AG04450 (cell line): ENCODE data around the gene ENTPD6. TPM values are rescaled to one million over a fixed set of nuclear protein-coding genes. Genes with fewer than 3 reads are reported as not detected.

Experiments
- CTCF ChIA-PET: fragments of 300-600, 350-600 bp; formaldehyde crosslinking; extraction: SDS; loops from one replicate; lab custom pipeline; 2022; ENCODE audit warnings: antibody characterized with exemption, inconsistent platforms; lab: Charles Lee
- POLR2A ChIA-PET: fragments of 350-600 bp; formaldehyde crosslinking; extraction: SDS; loops from one replicate; lab custom pipeline; 2021; ENCODE audit warnings: antibody characterized with exemption, inconsistent platforms; lab: Yijun Ruan, JAX
- DNase-seq: peaks from one replicate; pipeline ENCODE4 v3.0.0-alpha.2; 2011; ENCODE audit warnings: low read depth, low spot score
- H3K27ac ChIP-seq: one replicate; pipeline ENCODE4 v1.5.1; 2012; ENCODE audit warnings: low read depth, low read length, control low read depth
- H3K27me3 ChIP-seq: one replicate; pipeline ENCODE4 v1.6.0; 2012; ENCODE audit warnings: low read length; ENCODE audit not compliant: control insufficient read depth, insufficient read depth
- H3K4me3 ChIP-seq: 2 replicates; pipeline ENCODE4 v1.5.1; 2011; ENCODE audit warnings: mild to moderate bottlenecking, low read depth, low read length, control low read depth
- H3K9me3 ChIP-seq: 2 replicates; pipeline ENCODE4 v1.5.1; 2012; ENCODE audit warnings: low read length; ENCODE audit not compliant: control insufficient read depth, insufficient read depth
- CTCF ChIP-seq: IDR thresholded peaks from 2 replicates; pipeline ENCODE4 v1.5.1; 2011; ENCODE audit warnings: low read depth, low read length, control low read depth, inconsistent platforms
- polyA plus RNA-seq: library from polyadenylated mRNA; depleted of rRNA; stranded (reverse); fragments of >200 nt; gene quantifications from 2 replicates; pipeline ENCODE4 v1.2.3, GENCODE V29; 2011

Gene ENTPD6
- polyA plus RNA-seq, 1 experiment: 39.9 TPM

GRCh38 chr20:25197870-25198190, 2.3 kb downstream of the ENTPD6 start:
- Histone ChIP-seq H3K27ac (no peak overlapping the region), H3K27me3 (no peaks in the 10 kb centered on the region), H3K9me3 (peaks cover 7% of the 10 kb centered on the region), H3K4me3 (no peak overlapping the region)
- ChIA-PET POLR2A (no interaction called here), CTCF (no interaction called here)
- no peak for TF ChIP-seq CTCF
- no peak for DNase-seq

- POLR2A ChIA-PET: interaction anchor here (0.6 kb wide), 1 partner anchor 38 kb away, joined by 3 read pairs; no protein-coding TSS in a partner anchor
- Histone ChIP-seq H3K4me3 (no peak overlapping the region), H3K9me3 (peaks cover 2% of the 10 kb centered on the region; the same call in 1 of the 2 replicates), H3K27ac (no peak overlapping the region), H3K27me3 (no peaks in the 10 kb centered on the region)
- TF ChIP-seq CTCF: no peak
- DNase-seq: no peak
- CTCF ChIA-PET: interaction anchor here (2.7 kb wide), 1 partner anchor 20 kb away, joined by 10 read pairs; no protein-coding TSS in a partner anchor
Measured at GRCh38 chr20:25198663-25199383, 3.3 kb downstream of the ENTPD6 start.

GRCh38 chr20:25199473-25200260, 4.2 kb downstream of the ENTPD6 start:
- no peak for DNase-seq
- Histone ChIP-seq H3K9me3 (peaks cover 2% of the 10 kb centered on the region; the same call in 1 of the 2 replicates), H3K4me3 (no peak overlapping the region), H3K27me3 (no peaks in the 10 kb centered on the region), H3K27ac (no peak overlapping the region)
- CTCF ChIA-PET: interaction anchor here (0.7 to 2.7 kb wide), 3 partner anchors 21 to 204 kb away, joined by 3 to 10 read pairs (median 3); partner anchors contain the start of gene PYGB
- POLR2A ChIA-PET: interaction anchor here (0.6 kb wide), 1 partner anchor 37 kb away, joined by 3 read pairs; no protein-coding TSS in a partner anchor
- TF ChIP-seq CTCF: no peak

- Histone ChIP-seq H3K27me3 (no peaks in the 10 kb centered on the region), H3K4me3 (no peak overlapping the region), H3K9me3 (no peaks in the 10 kb centered on the region; the same call in 1 of the 2 replicates), H3K27ac (no peak overlapping the region)
- POLR2A ChIA-PET: no interaction called here
- CTCF ChIA-PET: interaction anchor here (0.8 to 1.3 kb wide), 2 partner anchors 44 to 196 kb away, joined by 3 to 4 read pairs; partner anchors contain the start of gene PYGB
- DNase-seq: no peak
- TF ChIP-seq CTCF: no peak
Measured at GRCh38 chr20:25203089-25203488, 7.6 kb downstream of the ENTPD6 start.
